Stimulated activated naive CD8-positive, alpha-beta T cell treated with anti-CD3 and anti-CD28 coated beads, Interleukin-15, Interleukin-2, amounts not matched to agents 100 ng/mL and 50 ng/mL, for 24 hours (primary cell): Measurements from ENCODE around the gene MSI1.
"Not testable (repeated sequence)": the region's sequence is repeated elsewhere in the genome, so short reads cannot be mapped to it uniquely, and the experiment has no call there.

ENCODE experiments used
- H3K27ac Mint-ChIP-seq: one replicate; pipeline ENCODE4 v1.8.0; 2021; ENCODE audit warnings: mild to moderate bottlenecking, mixed read lengths
- H3K27me3 Mint-ChIP-seq: one replicate; pipeline ENCODE4 v1.8.0; 2021; ENCODE audit warnings: mixed read lengths
- H3K36me3 Mint-ChIP-seq: one replicate; pipeline ENCODE4 v1.8.0; 2021; ENCODE audit warnings: low read depth, mixed read lengths
- H3K4me1 Mint-ChIP-seq: one replicate; pipeline ENCODE4 v1.8.0; 2021; ENCODE audit warnings: low read depth, mixed read lengths
- H3K4me3 Mint-ChIP-seq: one replicate; pipeline ENCODE4 v1.8.0; 2021; ENCODE audit warnings: mild to moderate bottlenecking, mixed read lengths
- H3K9me3 Mint-ChIP-seq: one replicate; pipeline ENCODE4 v1.8.0; 2021; ENCODE audit warnings: mixed read lengths

Gene MSI1

GRCh38 chr12:120353556-120354317 lies 15.2 kb downstream of the MSI1 start:
- H3K36me3 Mint-ChIP-seq = no peaks in the 10 kb centered on the region
- peaks cover 6% of the 10 kb centered on the region for H3K27me3 Mint-ChIP-seq
- peaks cover 2% of the 10 kb centered on the region for H3K4me1 Mint-ChIP-seq

GRCh38 chr12:120353136-120353535 lies 15.8 kb downstream of the MSI1 start:
- Mint-ChIP-seq H3K4me3 (no peak overlapping the region), H3K9me3 (no peaks in the 10 kb centered on the region), H3K27me3 (peaks cover 5% of the 10 kb centered on the region)

More at GRCh38 chr12:120353556-120354317, 15.2 kb downstream of the MSI1 start:
- no peak overlapping the region for H3K27ac Mint-ChIP-seq
- no peak overlapping the region for H3K4me3 Mint-ChIP-seq
- no peaks in the 10 kb centered on the region for H3K9me3 Mint-ChIP-seq

GRCh38 chr12:120352117-120352516 lies 16.8 kb downstream of the MSI1 start:
- Mint-ChIP-seq H3K4me3 (no peak overlapping the region), H3K4me1 (peaks cover 2% of the 10 kb centered on the region), H3K27ac (no peak overlapping the region), H3K9me3 (no peaks in the 10 kb centered on the region), H3K27me3 (no peaks in the 10 kb centered on the region), H3K36me3 (no peaks in the 10 kb centered on the region)

More at GRCh38 chr12:120353136-120353535, 15.8 kb downstream of the MSI1 start:
- no peaks in the 10 kb centered on the region for H3K36me3 Mint-ChIP-seq
- H3K27ac Mint-ChIP-seq = no peak overlapping the region
- peaks cover 2% of the 10 kb centered on the region for H3K4me1 Mint-ChIP-seq

GRCh38 chr12:120350576-120351350 lies 18.2 kb downstream of the MSI1 start:
- Mint-ChIP-seq H3K27me3 (no peaks in the 10 kb centered on the region), H3K4me1 (no peaks in the 10 kb centered on the region), H3K4me3 (no peak overlapping the region), H3K9me3 (no peaks in the 10 kb centered on the region), H3K27ac (no peak overlapping the region), H3K36me3 (no peaks in the 10 kb centered on the region)

GRCh38 chr12:120347766-120348165 lies 21.2 kb downstream of the MSI1 start:
- Mint-ChIP-seq H3K36me3 (no peaks in the 10 kb centered on the region), H3K9me3 (no peaks in the 10 kb centered on the region), H3K27me3 (no peaks in the 10 kb centered on the region), H3K4me3 (no peak overlapping the region), H3K27ac (no peak overlapping the region), H3K4me1 (no peaks in the 10 kb centered on the region)

GRCh38 chr12:120346681-120347080 lies 22.3 kb downstream of the MSI1 start:
- Mint-ChIP-seq H3K4me3 (no peak overlapping the region), H3K27me3 (no peaks in the 10 kb centered on the region), H3K4me1 (no peaks in the 10 kb centered on the region), H3K36me3 (no peaks in the 10 kb centered on the region), H3K9me3 (no peaks in the 10 kb centered on the region), H3K27ac (no peak overlapping the region)

- H3K36me3 Mint-ChIP-seq = no peaks in the 10 kb centered on the region
- H3K27me3 Mint-ChIP-seq = no peaks in the 10 kb centered on the region
- H3K4me1 Mint-ChIP-seq = no peaks in the 10 kb centered on the region
- H3K9me3 Mint-ChIP-seq = no peaks in the 10 kb centered on the region
- no peak overlapping the region for H3K27ac Mint-ChIP-seq
- H3K4me3 Mint-ChIP-seq = no peak overlapping the region
Measured at GRCh38 chr12:120346031-120346430, 22.9 kb downstream of the MSI1 start.

GRCh38 chr12:120343692-120344091 lies 25.3 kb downstream of the MSI1 start:
- H3K27ac Mint-ChIP-seq = no peak overlapping the region
- H3K36me3 Mint-ChIP-seq = no peaks in the 10 kb centered on the region
- H3K4me3 Mint-ChIP-seq = no peak overlapping the region
- no peaks in the 10 kb centered on the region for H3K4me1 Mint-ChIP-seq
- H3K9me3 Mint-ChIP-seq = peaks cover 1% of the 10 kb centered on the region
- H3K27me3 Mint-ChIP-seq = peaks cover 3% of the 10 kb centered on the region

- Mint-ChIP-seq H3K4me1 (no peaks in the 10 kb centered on the region), H3K36me3 (peaks cover under 1% of the 10 kb centered on the region), H3K4me3 (no peak overlapping the region), H3K27me3 (peaks cover 4% of the 10 kb centered on the region), H3K27ac (no peak overlapping the region), H3K9me3 (peaks cover 5% of the 10 kb centered on the region)
Measured at GRCh38 chr12:120343039-120343537, 25.9 kb downstream of the MSI1 start.

GRCh38 chr12:120342175-120343038 lies 26.6 kb downstream of the MSI1 start:
- H3K27me3 Mint-ChIP-seq = peaks cover 10% of the 10 kb centered on the region
- no peak overlapping the region for H3K27ac Mint-ChIP-seq
- H3K4me1 Mint-ChIP-seq = no peaks in the 10 kb centered on the region
- peaks cover 12% of the 10 kb centered on the region for H3K9me3 Mint-ChIP-seq
- no peak overlapping the region for H3K4me3 Mint-ChIP-seq
- peaks cover 8% of the 10 kb centered on the region for H3K36me3 Mint-ChIP-seq

GRCh38 chr12:120339256-120339655 lies 29.7 kb downstream of the MSI1 start:
- H3K4me1 Mint-ChIP-seq = no peaks in the 10 kb centered on the region
- H3K27ac Mint-ChIP-seq = no peak overlapping the region
- H3K4me3 Mint-ChIP-seq = no peak overlapping the region
- H3K27me3 Mint-ChIP-seq = peaks cover 11% of the 10 kb centered on the region
- H3K9me3 Mint-ChIP-seq = peaks cover 24% of the 10 kb centered on the region
- H3K36me3 Mint-ChIP-seq = peaks cover 10% of the 10 kb centered on the region

- Mint-ChIP-seq H3K27me3 (peaks cover 11% of the 10 kb centered on the region), H3K27ac (no peak overlapping the region), H3K36me3 (peaks cover 10% of the 10 kb centered on the region), H3K9me3 (peaks cover 24% of the 10 kb centered on the region), H3K4me1 (no peaks in the 10 kb centered on the region), H3K4me3 (no peak overlapping the region)
Measured at GRCh38 chr12:120337730-120338129, 31.2 kb downstream of the MSI1 start.

- not testable (repeated sequence) for H3K4me1 Mint-ChIP-seq, H3K27ac Mint-ChIP-seq, H3K36me3 Mint-ChIP-seq, H3K4me3 Mint-ChIP-seq
- H3K27me3 Mint-ChIP-seq = peaks cover 11% of the 10 kb centered on the region
- peaks cover 24% of the 10 kb centered on the region for H3K9me3 Mint-ChIP-seq
Measured at GRCh38 chr12:120336392-120336791, 32.6 kb downstream of the MSI1 start.

- H3K27ac Mint-ChIP-seq, H3K4me1 Mint-ChIP-seq, H3K36me3 Mint-ChIP-seq, H3K4me3 Mint-ChIP-seq: not testable (repeated sequence)
- H3K9me3 Mint-ChIP-seq = peaks cover 24% of the 10 kb centered on the region
- peaks cover 11% of the 10 kb centered on the region for H3K27me3 Mint-ChIP-seq
Measured at GRCh38 chr12:120335447-120335846, 33.5 kb downstream of the MSI1 start.
